Activated gamma-delta T cell treated with anti-CD3 and anti-CD28 coated beads, Interleukin-2, amount 50 U/mL, for 16 hours (primary cell): ENCODE data around the gene MRPL14.
"Not testable (repeated sequence)": the region's sequence is repeated elsewhere in the genome, so short reads cannot be mapped to it uniquely, and the experiment has no call there.

Source experiments
- DNase-seq: peaks from one replicate; pipeline ENCODE4 v3.0.0-alpha.2; 2020; ENCODE audit warnings: low read depth

The MRPL14 gene

DNA sequence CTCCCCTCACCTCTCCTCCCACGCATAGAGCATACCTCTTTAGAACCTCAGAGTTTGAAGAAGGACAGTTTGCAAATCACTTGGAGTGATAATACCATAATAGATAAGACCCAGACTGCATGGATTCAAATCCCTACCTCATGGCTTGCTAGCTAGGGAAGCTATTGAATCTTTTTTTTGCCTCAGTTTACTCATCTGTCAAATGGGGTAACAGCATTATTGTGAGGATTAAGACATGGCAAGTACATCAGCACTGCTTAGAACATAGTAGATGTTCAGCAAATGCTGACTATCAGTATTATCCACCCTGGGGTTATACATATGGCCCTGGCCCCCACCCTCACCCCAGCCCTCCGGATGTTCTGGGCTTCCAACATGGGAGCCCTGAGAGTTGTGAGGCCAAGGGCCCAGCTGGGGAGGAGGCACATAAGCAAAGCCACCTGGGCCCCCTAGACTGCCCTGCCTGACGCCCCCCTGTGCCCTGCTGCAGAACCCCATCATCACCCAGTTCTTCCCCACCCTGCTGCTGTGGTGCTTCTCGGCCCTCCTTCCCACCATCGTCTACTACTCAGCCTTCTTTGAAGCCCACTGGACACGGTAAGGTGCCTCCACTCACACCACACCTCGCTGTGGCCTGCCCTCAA, 22.2 kb upstream of the MRPL14 start:
- no peak for DNase-seq

DNA sequence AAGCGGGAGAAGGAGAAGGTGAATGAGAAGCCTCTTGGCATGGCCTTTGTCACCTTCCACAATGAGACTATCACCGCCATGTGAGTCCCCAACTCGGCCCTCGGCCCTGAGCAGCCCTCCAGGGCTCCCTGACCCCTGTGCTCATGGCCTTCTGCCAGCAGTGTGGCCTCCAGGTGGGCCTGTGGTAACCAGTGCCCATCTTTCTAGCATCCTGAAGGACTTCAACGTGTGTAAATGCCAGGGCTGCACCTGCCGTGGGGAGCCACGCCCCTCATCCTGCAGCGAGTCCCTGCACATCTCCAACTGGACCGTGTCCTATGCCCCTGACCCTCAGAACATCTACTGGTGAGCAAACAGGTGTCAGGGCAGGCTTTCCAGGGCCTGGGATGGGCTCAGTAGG, 21.1 kb upstream of the MRPL14 start:
- no peak for DNase-seq

DNA sequence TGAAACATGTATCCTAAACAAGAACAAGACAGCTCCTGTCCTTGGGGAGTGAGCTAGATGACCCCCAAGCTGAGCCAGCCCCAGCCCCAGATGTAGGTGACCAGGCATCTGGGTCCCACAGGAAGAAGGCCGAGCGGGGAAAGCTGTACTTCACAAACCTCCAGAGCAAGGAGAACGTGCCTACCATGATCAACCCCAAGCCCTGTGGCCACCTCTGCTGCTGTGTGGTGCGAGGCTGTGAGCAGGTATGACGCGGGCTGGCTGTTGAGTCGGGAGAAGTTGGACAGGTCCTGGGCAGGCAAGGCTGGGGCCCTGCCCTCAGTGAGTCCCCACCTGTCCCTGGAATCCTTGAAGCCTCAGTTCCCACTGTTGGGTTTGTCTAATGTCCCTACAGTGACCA, 20.0 kb upstream of the MRPL14 start:
- DNase-seq: no peak

DNA sequence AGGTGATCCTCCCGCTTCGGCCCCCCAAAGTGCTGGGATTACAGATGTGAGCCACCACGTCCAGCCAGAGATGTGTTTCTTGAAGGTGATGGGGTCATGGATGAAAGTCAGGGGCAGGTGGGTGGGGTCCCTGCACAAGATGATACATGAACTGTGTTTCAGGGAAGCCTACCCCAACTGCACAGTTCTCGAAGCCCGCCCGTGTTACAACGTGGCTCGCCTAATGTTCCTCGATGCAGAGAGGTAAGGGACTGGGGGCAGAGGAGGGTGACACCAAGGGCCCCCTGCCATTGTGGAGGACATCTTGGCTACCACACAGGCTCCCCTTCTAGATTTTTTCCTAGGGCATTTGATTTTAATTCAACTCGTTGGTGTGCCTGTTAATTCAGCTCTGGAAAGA, 19.4 kb upstream of the MRPL14 start:
- no peak for DNase-seq

DNA sequence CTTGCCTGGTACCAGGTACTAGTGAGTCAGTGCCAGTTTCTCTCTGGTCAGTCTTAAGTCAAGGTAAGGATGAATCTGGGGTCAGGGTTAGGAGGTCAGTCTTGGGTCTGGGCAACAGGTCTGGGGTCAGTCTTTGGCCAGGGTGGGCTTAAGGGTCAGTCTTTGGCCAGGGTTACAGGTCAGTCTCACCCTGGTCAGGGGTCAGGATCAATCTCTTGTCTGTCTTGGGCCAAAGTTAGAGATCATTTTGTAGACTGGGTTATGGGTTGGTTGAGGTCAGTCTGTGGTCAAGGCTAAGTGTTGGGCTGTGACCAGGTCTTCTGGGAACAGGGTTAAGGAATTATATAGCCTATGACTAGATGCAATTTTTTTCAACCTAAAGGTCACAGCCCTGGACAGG, 18.6 kb upstream of the MRPL14 start:
- DNase-seq: no peak

DNA sequence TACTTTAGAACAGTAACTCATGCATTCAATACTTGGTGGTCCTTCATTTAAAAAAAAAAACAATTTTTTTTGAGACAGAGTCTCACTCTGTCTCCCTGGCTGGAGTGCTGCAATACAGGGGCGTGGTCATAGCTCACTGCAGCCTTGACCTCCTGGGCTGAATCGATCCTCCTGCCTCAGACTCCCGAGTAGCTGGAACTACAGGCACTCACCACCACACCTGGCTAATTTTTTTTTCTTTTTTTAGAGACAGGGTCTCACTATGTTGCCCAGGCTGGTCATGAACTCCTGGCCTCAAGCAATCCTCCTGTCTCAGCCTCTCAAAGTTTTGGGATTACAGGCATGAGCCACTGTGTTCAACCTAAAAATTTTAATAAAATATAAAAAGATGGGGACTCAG, 17.3 kb upstream of the MRPL14 start:
- DNase-seq: not testable (repeated sequence)

DNA sequence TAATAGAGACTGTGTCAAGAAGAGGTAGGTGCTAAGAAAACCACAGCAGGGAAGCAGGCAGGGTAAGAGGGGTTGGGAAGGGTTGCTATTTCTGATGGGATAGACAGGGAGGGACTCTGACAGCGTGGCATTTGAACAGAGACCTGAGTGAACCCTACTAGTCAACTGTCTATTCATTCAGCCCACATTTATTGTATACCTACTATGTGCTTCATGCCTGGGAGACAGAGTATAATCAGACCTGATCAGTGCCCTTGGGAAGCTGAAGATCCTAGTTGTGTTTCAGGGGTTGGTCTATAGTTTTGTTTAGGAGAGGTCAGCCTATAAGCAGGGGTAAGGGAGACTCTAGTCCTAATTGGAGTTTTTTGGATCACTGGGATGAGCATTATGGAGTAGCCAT, 16.5 kb upstream of the MRPL14 start:
- DNase-seq: no peak

DNA sequence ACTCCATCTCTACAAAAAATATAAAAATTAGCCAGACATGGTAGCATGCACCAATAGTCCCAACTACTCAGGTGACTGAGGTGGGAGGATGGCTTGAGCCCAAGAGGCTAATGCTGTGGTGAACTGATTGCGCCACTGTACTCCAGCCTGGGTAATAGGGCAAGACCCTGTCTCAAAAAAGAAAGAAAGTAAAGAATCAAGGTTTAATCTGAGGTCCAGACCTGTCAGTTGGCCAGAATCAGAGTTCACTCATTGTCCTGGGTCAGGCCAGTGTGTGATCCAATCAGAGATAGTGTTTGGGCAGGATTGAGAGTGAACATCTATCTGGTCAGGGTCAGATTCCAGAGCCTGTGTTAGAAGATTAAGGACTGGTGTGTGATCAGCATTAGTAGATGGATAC, 15.6 kb upstream of the MRPL14 start:
- DNase-seq: no peak

DNA sequence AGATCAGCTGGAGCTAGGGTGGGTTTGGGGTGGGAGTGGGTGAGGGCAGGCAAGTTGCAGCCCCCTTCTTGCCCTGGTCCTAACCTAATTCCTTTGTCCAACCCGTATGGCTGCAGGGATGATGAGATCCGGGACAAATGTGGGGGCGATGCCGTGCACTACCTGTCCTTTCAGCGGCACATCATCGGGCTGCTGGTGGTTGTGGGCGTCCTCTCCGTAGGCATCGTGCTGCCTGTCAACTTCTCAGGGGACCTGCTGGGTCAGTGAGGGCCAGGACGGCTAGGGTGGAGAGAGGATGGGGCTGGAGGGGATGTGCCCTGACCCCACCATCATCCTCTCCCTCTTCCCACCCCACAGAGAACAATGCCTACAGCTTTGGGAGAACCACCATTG, 12.1 kb upstream of the MRPL14 start:
- no peak for DNase-seq

DNA sequence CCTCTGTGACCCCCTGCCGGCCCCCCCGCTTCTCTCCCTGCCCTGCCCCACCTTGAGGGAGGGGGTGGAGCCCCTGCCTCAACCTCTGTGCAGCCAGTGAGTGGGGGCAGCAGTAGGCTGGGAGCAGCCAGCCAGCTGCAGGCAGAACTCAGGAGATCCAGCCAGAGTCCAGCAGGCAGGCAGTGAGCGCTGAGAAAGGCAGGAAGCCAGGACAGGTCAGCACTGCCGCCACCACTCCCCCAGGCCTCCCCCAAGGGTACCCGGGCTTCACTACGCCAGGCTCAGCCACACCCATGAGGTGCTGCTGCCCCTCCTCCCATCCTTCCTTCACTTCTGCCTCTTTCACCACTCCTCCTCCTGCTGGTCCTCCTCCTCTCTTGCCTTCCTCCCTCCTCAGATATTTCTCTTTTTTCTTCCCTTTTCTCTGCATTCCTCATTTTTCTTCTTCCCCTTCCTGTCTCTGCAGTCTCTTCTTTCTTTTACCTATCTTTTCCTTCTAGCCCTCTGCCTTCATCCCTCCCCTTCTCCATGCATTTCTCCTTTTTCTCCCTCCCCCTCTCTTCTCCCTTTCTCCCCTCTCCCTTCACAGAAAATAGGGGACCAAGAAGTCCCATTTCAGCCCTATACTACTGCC, 11.6 kb upstream of the MRPL14 start:
- DNase-seq: no peak

DNA sequence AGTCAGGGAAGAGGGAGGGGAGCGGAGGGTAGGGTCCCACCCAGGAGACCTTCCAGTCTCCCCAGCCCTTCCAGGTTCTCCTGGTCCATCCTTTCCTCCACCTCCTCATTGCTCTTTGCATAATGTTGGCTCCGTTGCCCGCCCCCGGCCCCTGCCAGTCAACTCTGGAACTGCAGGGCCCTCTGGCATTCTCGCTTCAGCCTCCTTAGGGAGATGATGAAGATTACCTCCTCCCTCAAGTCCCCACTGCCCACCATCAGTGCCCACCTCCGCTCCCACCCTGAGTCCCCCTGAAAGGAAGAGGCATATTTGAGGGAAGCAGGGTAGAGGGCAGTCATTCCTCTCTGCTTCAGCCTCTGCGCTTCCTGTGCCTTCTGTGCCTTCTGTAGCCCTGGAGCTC, 8.6 kb upstream of the MRPL14 start:
- DNase-seq: no peak

DNA sequence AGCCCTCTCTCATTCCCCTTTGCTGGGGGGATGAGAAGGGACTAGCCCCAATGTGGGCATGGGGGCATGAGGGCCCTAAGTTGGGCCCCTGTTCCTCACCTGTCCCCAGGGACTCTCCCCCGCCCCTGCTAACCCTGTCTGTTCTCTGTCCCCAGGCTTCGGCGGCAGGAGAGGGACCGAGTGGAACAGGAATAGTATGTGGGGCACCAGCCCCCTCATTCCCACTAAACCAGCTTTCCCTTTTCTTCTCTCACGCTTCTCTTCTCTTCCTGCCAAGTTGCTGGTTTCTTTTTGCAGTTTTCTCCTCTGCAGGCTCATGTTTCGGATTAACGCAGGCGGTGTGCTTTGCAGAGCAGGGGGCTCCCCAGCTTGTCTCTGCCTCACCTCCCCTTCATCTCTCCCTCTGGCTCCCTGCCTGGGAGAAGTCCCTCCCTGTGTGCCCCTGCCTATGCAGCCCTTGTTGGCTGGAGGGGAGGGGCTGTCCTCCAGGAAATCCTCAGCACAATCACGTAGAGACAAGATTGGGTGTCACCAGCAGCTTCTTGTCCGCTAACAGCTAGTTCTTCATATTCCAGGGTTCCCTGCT, 8.0 kb upstream of the MRPL14 start:
- DNase-seq: no peak

DNA sequence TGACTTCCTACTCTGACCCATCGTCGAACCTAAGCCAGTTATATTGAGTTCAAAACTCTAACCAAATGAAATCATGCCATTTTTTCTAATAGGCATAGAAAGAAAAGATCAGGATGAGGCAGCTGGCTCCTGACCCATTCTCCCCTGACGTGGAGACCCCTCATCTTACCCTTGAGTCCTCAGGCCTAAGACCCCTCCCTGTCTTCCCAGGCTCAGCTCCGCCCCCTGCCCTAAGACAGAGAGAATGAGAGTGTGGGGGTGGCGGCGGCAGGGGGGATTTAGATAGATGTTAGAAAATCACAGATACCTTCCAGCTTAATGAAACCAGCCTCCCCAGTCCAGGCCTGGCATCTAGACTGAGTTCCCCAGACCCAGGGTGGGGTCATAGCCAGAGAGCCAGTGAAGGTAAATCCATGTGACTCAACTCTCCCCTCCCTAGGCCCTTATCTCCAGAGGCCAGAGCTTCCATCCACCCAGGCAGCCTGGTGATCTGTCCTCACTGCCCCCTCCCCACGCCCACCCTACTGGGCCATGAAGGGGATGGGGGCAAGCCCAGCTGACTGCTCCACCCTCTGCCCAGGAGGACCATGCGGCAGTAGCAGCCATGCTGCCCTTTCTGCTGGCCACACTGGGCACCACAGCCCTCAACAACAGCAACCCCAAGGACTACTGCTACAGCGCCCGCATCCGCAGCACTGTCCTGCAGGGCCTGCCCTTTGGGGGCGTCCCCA, 6.9 kb upstream of the MRPL14 start:
- DNase-seq: no peak

DNA sequence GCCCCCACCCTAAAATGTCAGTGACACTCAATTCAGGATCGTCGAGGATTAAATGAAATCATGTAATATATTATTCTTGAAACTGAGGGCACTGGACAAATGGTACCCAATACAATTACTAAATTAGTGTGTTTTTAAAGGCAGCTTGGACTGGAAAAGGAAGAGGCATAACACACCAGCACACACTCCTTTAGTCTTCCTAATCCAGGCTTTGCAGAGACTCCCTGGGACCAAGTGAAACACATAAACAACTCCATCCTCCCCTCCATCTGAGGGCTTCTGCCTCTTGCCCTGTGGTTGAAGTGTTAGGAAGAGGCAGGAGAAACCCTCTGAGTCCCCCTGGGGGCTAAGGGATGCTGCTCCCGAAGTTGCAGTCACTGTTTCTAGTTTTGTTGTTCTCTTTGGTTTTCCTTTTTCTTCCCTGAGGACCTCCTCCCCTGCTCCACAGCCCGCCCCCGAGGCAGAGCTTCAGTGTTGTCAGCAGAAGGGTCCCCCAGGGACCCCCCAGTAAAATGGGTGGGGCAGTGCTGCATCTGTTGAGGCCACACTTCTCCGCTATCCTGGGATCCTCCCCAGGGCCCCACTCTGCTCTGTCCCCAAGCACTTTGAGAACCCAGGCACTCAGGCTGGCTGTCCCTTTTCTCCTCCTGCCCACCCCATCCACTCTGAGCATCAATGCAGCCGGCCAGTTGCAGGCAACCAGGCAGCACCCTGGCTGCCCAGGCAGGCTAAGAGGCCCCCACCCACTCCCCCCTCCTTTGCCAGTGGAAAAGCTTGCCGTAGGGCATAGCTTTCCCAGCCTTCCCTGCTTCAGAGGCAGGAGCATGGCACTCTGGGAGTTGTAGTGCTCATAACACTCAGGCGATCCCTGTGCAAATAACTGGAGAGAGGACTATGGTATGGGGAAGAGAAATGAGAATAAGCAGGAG, 6.0 kb upstream of the MRPL14 start:
- DNase-seq: no peak

DNA sequence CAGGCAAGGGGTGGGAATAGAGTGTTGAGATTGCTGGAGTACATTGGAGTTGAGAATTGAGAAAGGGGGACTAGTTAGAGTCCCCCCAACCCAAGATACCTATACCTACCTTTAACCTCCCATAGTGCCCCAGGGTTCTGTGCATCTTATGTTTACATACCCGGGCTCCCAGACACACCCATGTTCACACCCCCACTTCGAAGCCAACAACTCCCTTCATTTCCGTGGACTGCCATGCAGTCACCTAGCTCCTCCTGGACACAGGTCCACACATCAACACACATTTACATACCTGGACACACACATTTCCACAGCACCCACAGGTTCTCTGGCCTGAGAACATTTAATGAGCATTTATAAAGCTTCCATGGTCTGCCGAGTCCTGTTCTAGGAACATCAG, 5.2 kb upstream of the MRPL14 start:
- no peak for DNase-seq

DNA sequence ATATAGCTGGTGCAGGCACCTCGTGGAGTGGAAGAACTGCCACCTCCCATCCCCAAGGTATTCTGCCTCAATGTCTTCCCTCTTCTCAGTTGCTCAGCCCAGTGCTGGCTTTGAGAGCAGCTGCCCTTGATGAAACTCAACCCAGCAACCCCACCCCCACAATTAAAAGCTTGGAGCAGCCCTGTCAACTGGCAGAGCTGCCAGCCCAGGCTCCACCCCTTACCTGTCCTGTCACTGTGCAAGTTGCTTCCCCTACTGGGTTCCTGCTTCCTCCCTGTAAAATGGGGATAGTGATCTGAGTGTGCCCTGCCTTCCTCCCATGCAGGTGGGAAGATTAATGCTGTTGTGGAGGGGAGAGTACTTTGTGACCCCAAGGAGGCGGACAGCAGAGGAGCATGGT, 4.6 kb upstream of the MRPL14 start:
- DNase-seq: no peak

DNA sequence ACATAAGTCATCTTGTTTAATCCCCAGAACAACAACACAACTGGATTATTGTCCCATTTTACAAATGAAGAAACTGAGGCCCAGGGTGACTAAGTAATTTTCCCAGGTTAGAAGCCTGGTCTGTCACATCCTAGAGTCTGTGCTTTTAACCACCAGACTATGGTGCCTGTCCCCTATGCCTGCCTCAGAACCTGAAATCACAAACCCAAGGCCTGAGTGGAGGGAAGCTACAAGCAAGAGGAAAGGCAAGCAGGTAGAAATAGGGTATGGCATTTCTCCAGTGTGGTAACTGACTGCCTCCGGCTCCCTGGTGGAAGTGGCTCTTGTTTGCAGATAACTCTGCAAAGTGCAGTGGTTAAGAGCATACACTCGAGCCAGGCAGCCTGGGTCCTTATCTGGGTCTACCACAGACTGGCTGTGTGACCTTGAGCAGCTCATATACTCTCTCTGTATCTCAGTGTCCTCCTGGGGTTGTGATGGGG, 2.6 kb upstream of the MRPL14 start:
- no peak for DNase-seq

DNA sequence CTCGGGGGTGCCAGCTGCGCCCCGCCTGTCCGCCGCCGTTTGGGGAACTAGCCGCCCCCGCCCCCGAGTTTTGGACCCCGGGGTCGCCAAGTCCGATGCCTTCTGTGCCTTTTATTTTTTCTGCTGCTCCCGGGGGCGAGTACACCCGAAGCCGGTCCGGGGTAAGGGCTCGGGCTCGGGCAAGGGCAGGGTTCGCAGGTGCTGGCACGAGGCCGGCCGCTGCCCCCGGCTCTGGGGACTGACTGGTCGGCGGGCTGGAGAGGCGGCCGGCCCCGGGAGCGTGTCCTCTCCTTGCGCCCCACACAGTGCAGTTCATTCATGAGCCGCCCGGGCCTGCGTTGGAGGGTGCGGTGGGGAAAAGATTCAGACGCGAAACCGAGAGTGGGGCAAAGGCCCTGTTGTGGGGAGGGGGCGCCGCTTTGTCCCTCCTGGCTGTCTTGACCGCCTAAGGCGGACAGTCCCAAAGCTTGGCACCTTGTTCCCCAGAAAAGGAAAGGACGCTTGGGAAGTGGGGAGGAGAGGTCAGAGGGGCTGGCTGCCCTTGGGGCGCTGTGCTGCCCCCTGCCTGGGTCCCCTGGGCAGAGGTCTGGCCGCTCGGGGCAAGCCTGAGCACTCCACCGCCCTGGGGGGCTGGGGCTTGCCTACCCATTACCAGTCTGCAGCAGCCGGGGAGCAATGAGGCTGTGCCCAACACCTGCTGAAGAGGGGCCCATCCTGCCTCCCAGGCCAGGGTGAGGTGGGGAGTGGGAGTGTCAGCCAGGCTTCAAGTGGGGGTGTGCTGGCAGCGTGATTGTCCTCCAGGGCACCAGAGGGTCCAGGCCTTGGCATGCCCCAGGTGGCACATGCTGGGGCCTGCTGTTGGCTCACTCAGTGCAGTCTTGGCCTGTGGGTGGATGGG, 1.0 kb upstream of the MRPL14 start:
- DNase-seq: no peak

DNA sequence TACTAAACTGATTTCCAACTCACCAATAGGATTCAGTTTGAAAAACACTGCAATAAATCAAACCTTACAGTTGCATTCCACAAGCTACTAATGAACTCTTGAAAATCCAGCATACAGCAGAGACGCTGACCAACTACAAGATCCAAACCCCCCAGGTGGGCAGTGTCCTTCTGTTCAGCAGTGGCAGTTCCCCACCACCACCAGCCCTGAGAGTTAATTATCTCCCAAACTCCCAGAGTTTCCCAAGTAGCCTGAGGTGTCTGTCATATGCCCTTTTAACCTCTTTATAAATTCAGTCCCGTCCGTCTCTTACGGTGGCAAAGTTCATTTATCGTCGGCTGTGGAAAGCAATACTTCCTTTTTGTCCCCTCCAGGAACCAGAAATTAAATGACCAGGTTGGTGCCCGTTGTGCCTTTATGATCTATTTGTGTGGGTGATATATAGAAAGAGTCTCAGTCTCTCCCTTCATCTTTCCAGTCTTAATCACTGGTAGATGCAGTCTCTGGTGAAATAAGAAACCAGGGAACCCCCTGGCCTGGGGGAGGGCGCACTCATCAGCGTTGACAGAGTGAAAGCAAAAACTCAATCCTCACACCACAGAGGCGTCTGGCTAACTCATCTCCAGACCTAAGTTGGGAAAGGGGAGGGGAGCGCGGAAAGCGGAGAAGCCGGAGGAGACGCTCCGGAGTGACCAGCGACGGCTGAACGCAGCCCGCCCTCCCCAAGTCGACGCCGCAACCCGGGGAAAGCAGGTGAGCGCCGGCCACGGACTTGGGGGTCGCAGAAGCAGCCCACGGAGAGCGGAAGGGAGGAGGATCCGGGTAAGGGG, 717 bp downstream of the MRPL14 start:
- DNase-seq: peak; percentile 70

DNA sequence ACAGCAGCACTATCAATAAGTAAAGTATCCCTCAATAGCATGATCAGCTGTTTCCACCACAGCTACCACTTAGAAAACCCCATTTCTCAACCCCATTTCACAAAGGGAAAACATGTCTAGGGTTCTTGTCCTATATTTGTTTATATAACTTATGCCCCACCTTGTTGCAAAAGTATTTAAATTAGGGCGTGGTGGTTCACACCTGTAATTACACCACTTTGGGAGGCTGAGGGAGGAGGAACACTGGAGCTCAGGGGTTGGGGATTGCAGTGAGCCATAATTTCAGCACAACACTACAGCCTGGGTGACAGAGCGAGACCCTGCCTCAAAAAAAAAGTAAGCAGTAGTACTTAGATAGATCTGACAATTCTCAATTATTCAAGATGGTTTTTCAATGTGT, 3.7 kb downstream of the MRPL14 start:
- DNase-seq: no peak
